NCI-H226 (cell line): ENCODE results near the gene MED9.
"Not testable (repeated sequence)": the region's sequence is repeated elsewhere in the genome, so short reads cannot be mapped to it uniquely, and the experiment has no call there.

Source experiments
- DNase-seq: peaks from one replicate; pipeline ENCODE4 v3.0.0-alpha.2; 2015

Gene MED9

DNA sequence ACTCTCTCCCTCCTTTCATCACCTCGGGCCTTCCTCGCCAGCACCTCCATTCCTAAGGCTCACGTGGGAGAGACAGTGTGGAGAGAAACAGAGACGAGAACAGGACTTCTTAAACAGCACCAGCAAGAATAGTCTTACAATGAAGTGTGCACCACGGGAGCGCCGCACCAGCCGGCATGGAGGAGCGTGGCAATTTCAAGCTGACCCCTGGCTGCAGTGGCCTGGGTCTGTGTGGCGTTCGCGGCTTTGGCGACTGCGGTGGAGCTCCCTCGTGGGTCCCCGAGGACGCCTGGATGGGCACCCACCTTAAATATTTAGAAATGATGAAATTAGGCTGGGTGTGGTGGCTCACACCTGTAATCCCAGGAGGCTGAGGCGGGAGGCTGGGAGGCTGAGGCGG is 20.5 kb upstream of the MED9 start:
- DNase-seq = no peak

DNA sequence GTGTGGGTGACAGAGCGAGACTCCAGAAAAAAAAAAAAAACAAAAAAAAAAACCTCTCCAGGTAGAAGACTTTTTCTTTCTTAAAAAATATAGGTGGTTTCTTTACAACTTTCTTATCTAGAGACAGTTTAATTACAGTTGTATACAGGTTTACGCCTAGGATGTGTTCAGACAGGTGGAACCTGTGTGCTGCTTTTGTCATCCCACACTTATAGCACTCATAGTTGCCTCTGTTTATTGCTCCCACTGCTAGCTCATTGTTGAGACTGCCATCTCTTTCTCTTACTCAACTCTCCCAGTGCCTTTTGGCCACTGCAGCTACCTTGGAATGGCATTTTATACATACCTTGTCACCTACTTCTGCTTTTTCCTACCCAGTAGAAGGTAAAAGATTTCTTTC is 19.1 kb upstream of the MED9 start:
- no peak for DNase-seq

DNA sequence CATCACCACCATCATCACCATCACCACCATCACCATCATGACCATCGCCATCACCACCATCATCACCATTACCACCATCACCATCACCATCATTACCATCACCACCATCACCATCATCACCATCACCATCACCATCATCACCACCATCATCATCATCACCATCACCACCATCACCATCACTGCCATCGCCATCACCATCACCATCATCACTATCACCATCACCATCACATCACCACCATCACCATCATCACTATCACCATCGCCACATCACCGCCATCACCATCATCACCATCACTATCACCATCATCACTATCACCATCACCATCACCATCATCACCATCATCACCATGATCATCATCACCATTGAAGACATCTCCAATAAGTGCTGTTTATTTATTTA is 16.8 kb upstream of the MED9 start:
- DNase-seq = no peak

GRCh38 chr17:17462048-17462824 is 14.6 kb upstream of the MED9 start:
- DNase-seq = no peak

GRCh38 chr17:17463821-17464220 is 13.0 kb upstream of the MED9 start:
- no peak for DNase-seq

- DNase-seq = peak; percentile 45
These were observed 10.9 kb upstream of the MED9 start for GRCh38 chr17:17465878-17466277.

GRCh38 chr17:17466511-17466910 is 10.3 kb upstream of the MED9 start:
- DNase-seq = no peak

DNA sequence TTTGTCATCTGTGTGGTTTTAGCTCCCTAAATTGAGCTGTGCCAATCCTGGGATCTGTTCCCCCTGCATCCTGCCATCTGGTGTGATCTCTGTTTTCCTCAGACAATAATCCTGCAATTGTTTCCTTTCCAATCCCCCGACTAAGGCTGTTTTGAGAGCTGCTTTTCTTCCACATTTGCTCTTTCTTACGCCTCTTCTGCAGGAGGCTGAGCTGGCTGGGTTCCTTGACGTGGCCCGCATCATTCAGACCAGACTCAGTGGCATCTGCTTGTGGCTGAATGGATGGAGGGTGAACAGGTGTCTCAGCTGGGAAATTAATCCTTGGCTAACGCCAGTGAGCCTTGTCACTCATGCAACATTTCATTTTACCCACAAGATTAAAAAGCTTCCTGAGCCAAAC is 9.8 kb upstream of the MED9 start:
- no peak for DNase-seq

- no peak for DNase-seq
These were observed 9.1 kb upstream of the MED9 start for GRCh38 chr17:17467720-17468119.

DNA sequence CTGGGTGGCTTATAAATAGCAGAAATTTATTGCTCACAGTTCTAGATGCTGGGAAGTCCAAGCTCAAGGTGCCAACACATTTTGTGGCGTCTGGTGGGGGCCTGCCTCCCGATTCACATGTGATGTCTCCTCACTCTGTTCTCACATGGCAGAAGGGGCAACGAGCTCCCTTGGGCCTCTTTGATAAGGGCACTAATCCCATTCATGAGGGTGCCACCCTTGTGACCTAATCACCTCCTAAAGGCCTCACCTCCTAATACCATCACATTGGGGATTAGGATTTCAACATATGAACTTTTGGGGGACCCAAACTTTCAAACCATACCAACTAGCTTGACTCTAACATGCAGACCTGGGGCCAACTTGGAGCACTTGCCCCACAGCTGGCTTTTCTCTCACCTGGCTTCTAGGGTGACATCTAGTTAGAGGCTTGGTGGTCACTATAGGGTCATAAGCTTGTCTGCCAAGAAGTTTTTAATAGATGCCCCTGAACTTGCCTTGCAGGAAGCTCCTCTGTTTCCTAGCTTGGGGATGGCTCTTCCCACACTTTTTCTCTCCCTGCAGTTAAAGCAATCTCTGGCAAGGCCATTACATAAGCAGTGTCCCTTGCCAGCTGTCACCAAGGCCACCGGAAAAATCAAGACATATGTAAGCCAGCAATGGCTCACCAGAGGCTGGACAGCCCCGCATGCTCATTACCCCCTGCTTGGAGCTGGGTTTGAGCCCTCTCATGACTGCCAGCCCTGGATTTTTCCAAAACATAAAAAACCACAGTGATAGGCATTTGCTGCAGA is 8.4 kb upstream of the MED9 start:
- no peak for DNase-seq

GRCh38 chr17:17469358-17469757 is 7.4 kb upstream of the MED9 start:
- no peak for DNase-seq

GRCh38 chr17:17469996-17470395 is 6.8 kb upstream of the MED9 start:
- no peak for DNase-seq

DNA sequence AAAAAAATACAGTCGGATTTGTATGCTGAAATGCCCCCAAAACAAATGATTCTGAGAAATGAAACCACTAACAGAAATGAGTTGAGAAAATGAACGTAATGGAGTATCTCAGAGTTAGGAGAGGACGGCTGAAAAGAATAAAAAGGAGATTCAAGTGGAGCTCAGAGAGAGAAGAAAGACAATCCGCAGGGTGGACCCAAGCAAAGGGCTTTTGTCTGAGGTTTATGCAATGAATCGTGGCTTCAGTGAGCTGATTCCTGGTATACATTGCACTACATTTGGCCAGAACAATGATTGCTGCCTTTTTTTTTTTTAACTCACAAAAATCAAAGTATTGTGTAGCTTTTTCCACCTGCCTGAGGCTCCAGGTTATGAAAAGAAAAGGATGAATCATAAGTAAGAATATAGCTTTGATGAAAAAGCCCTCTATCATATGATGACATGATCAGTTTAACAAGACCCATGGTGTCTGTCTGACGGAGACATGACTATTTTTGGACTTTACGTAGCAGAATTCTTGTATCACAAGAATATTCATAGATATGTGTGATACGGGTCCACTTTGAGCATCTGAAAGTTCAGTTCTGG is 4.4 kb upstream of the MED9 start:
- no peak for DNase-seq

GRCh38 chr17:17474341-17474740 is 2.5 kb upstream of the MED9 start:
- DNase-seq = no peak

GRCh38 chr17:17479209-17479608 is 2.4 kb downstream of the MED9 start:
- DNase-seq = no peak

GRCh38 chr17:17480593-17481148 is 3.9 kb downstream of the MED9 start:
- DNase-seq = no peak

DNA sequence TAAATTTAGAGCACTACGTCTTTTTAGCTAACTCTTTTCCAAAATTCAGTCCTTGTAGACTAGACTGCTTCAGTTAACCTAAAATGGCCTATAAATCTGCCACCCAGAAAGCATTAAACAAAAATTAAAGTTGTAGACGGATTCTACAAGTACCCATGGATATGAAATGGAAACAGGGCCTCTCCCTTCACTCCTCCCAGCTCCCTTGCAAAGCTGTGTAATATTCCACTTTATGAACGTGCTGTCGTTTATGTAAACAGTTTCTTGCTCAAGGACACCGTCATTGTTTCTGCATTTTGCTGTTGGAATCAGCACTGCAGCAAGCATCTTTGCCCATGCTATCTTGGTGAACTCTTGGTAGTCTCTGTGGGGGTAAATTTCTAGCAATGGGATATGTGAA is 5.1 kb downstream of the MED9 start:
- no peak for DNase-seq

DNA sequence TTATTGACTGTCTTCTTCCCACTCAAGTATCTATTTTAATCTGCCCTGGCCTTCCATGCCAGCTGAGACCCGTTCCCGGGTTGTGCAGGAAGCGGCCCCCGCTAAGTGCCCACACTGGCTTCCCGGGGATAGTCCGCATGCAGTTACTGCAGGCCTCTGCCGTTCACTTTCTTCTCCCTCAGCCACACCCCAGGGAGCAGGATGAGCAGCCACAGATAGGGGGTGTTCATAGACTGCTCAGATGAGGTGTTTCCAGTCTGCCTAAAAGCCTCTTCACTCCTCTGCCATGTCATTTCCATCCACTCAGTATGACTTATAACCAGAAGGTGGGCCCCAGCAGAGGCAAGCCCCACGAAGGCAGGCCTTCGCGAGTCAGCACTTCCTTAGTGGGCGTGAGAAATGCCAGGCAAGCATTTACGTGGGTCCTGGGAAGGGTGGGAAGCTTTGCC is 7.7 kb downstream of the MED9 start:
- peak; percentile 13 for DNase-seq

GRCh38 chr17:17485420-17485819 is 8.6 kb downstream of the MED9 start:
- DNase-seq = no peak

- DNase-seq = not testable (repeated sequence)
These were observed 9.6 kb downstream of the MED9 start for GRCh38 chr17:17486416-17486815.

DNA sequence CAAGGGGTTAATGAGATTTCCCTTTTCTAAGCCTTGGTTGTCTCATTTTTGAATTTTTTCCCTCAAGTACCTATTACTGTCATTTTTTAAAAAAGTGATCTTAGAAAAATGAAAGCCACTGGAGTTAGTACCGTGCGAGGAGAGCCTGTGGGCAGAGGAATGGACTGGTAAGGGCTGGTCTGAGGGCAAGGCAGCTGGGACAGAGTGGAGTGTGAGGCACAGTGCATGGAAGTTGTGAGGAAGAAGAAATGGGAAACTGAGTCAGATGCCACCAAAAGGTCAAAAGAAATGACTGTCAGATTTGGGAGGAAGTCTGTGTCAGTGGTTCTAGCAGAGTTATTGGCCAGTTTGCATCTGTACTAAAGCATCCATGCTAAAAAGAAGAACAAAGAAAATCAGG is 11.2 kb downstream of the MED9 start:
- no peak for DNase-seq

GRCh38 chr17:17491031-17491471 is 14.3 kb downstream of the MED9 start:
- no peak for DNase-seq

GRCh38 chr17:17491546-17491988 is 14.8 kb downstream of the MED9 start:
- DNase-seq = no peak

GRCh38 chr17:17492085-17492484 is 15.3 kb downstream of the MED9 start:
- no peak for DNase-seq
